ENCODE data around the gene SYNCRIP. TPM values are rescaled to one million over a fixed set of nuclear protein-coding genes. Genes with fewer than 3 reads are reported as not detected.
A peak's percentile ranks its signal among the peaks of the same experiment; 100 is the strongest.

The SYNCRIP gene
- total and polyA plus RNA-seq, 4 donors: 35.4 to 84.5 (median 63.8) TPM

DNA sequence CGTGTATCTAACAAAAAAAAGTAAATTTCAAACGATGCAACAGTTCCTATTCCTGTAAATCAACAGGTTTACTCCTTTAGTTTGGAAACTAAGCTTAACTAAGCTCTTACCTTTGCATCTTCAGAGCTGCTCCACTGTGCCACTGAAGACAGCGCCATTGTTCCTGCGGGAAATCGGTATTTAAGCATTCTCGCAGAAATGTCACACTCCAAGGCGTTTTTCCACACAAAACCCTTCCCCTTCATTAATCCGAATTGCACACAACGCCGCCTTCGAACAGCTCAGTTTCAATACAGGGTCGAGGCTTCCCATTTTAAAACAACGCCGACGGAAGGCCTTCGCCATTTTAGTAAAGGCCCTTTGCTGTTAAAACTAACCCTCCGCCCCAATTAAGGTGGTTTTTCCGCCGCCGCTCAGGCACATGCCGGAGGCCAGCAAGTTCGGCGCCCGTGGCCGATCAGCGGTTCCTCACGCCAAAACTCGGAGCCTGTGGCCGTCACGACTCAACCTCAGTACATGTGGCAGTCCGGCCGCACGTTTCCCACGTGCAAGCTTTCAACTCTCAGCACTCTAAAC is 35.4 kb upstream of the SYNCRIP start:
- DNase-seq: no peak
- H3K4me1 ChIP-seq (ENCODE audit: control insufficient read depth in 5 of 5, insufficient read depth in 5 of 5, low read length in 5 of 5): peaks cover 0 to 37% (median 7%) of the 10 kb centered on the region in 5 donors
- WGBS, 2 donors: 0 to 1% methylated on average over 34 of the region's 34 CpGs

DNA sequence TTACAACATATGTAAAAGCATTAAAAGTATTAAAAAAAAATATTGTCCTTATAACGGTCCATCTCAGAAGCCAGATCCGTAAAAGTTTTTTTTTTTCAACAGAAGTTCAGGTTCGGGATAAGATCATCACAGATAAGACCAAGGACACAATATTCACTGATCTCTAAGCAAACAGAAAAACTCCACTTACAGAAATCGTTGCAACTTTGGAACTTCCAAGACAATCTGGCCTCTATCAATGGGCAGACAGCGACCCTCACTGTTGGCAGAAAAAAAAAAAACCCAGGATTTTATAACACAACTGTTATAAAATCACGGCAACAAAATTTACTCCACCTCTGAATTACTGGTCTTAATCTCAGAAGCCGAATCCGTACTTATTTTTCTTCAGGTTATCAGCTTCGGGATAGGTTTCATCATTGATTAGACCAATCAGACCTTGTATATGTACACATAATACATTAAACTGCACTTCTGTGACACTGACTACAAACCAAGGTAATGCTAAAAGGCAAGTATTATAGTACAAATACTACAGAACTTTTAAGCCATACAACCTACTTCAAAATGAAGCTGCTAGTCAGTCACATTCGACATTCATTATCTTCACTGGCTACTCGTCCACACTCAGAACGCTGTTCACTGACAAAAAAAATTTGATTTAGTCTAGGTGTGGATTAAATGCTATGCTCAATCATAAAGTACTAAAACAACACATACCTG is 34.7 kb upstream of the SYNCRIP start:
- Histone ChIP-seq H3K4me1 (ENCODE audit: control insufficient read depth in 5 of 5, insufficient read depth in 5 of 5, low read length in 5 of 5) (peaks cover 0 to 37% (median 7%) of the 10 kb centered on the region in 5 donors), H3K9me3 (ENCODE audit: control insufficient read depth in 4 of 4, insufficient read depth in 3 of 4, low read length in 3 of 4) (no peaks in the 10 kb centered on the region), H3K9ac (ENCODE audit: insufficient read depth in 1 of 2, low read length in 2 of 2) (peak overlapping the region; percentile 90 to 97), H3K36me3 (ENCODE audit: control insufficient read depth in 4 of 4, insufficient read depth in 4 of 4, low read length in 4 of 4) (peaks cover 2 to 11% (median 8%) of the 10 kb centered on the region in 4 donors), H3K27me3 (ENCODE audit: control insufficient read depth in 3 of 3, insufficient read depth in 3 of 3, low read length in 2 of 3) (no peaks in the 10 kb centered on the region), H3K27ac (ENCODE audit: low read depth in 1 of 2, low read length in 1 of 2) (peak overlapping the region in 1 of 2 donors; percentile 25), H3K4me3 (peak overlapping the region; percentile 97)
- DNase-seq: peak; percentile 44 to 82 (median 76)
- no peak for ATAC-seq (ENCODE audit: insufficient read depth, low FRiP score)
- TF ChIP-seq, protein P1, sequence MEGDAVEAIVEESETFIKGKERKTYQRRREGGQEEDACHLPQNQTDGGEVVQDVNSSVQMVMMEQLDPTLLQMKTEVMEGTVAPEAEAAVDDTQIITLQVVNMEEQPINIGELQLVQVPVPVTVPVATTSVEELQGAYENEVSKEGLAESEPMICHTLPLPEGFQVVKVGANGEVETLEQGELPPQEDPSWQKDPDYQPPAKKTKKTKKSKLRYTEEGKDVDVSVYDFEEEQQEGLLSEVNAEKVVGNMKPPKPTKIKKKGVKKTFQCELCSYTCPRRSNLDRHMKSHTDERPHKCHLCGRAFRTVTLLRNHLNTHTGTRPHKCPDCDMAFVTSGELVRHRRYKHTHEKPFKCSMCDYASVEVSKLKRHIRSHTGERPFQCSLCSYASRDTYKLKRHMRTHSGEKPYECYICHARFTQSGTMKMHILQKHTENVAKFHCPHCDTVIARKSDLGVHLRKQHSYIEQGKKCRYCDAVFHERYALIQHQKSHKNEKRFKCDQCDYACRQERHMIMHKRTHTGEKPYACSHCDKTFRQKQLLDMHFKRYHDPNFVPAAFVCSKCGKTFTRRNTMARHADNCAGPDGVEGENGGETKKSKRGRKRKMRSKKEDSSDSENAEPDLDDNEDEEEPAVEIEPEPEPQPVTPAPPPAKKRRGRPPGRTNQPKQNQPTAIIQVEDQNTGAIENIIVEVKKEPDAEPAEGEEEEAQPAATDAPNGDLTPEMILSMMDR (IDR thresholded peaks at IDR 0.05; ENCODE audit: control extremely low read depth, extremely low read depth): peak; percentile 12
- WGBS, 2 donors: 1% methylated on average over 12 of the region's 12 CpGs

More for the DNA sequence above, 35.4 kb upstream of the SYNCRIP start:
- H3K27me3 ChIP-seq (ENCODE audit: control insufficient read depth in 3 of 3, insufficient read depth in 3 of 3, low read length in 2 of 3): no peaks in the 10 kb centered on the region
- ATAC-seq (ENCODE audit: insufficient read depth, low FRiP score): peak; percentile 5
- TF ChIP-seq, protein P1 (IDR thresholded peaks at IDR 0.05; ENCODE audit: control extremely low read depth, extremely low read depth): no peak
- H3K9me3 ChIP-seq (ENCODE audit: control insufficient read depth in 4 of 4, insufficient read depth in 3 of 4, low read length in 3 of 4): no peaks in the 10 kb centered on the region
- H3K36me3 ChIP-seq (ENCODE audit: control insufficient read depth in 4 of 4, insufficient read depth in 4 of 4, low read length in 4 of 4): peaks cover 2 to 11% (median 7%) of the 10 kb centered on the region in 4 donors
- peak overlapping the region; percentile 97 for H3K4me3 ChIP-seq
- H3K27ac ChIP-seq (ENCODE audit: low read depth in 1 of 2, low read length in 1 of 2): peak overlapping the region; percentile 89 to 98
- H3K9ac ChIP-seq (ENCODE audit: insufficient read depth in 1 of 2, low read length in 2 of 2): peak overlapping the region; percentile 90 to 97

DNA sequence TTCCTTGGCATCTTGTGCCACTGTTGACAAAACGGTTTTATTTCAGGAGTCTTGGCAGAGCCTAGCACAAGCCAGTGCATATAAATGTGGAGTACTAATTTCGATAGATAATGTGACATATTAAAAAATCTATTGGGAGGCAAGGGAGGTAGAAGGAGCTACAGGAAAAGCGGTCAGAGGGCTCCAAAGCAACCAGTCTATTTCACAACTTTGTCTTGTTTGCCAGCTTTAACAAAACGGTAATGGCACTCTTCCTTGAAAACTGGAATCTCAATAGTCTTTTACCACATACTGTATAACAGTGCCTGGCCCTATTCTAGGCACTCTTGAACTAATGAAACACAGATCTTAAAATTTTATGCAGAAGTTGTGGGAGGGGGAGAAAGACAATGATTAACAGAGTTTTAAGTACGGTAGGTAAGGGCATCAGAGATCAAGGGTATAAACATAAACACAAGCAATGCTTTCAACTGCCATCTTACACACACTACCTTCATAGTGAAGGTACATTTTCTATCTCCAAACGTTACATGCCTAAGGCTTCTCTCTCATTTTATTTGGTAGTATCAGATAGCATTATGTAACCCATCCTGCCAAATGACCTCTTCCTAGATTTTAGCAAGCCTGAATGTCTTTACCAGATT is 33.5 kb upstream of the SYNCRIP start:
- H3K27ac ChIP-seq (ENCODE audit: low read depth in 1 of 2, low read length in 1 of 2): peak overlapping the region in 1 of 2 donors; percentile 49
- H3K9me3 ChIP-seq (ENCODE audit: control insufficient read depth in 4 of 4, insufficient read depth in 3 of 4, low read length in 3 of 4): no peaks in the 10 kb centered on the region
- H3K36me3 ChIP-seq (ENCODE audit: control insufficient read depth in 4 of 4, insufficient read depth in 4 of 4, low read length in 4 of 4): peaks cover 4 to 15% (median 11%) of the 10 kb centered on the region in 4 donors
- 8 to 9% methylated on average over 6 of the region's 6 CpGs for WGBS, 2 donors
- H3K4me1 ChIP-seq (ENCODE audit: control insufficient read depth in 5 of 5, insufficient read depth in 5 of 5, low read length in 5 of 5): peaks cover 0 to 37% (median 7%) of the 10 kb centered on the region in 5 donors
- H3K9ac ChIP-seq (ENCODE audit: insufficient read depth in 1 of 2, low read length in 2 of 2): peak overlapping the region; percentile 90 to 97
- no peaks in the 10 kb centered on the region for H3K27me3 ChIP-seq (ENCODE audit: control insufficient read depth in 3 of 3, insufficient read depth in 3 of 3, low read length in 2 of 3)
- ATAC-seq (ENCODE audit: insufficient read depth, low FRiP score): no peak
- peak in 1 of 3 donors; percentile 35 for DNase-seq
- TF ChIP-seq, protein P1 (IDR thresholded peaks at IDR 0.05; ENCODE audit: control extremely low read depth, extremely low read depth): no peak
- H3K4me3 ChIP-seq: peak overlapping the region; percentile 30

Measured in lung (tissue), 12 donors.